IMR-90 (cell line): ENCODE results near the gene PHB1. TPM values are rescaled to one million over a fixed set of nuclear protein-coding genes. Genes with fewer than 3 reads are reported as not detected.

Experiments used
- ATAC-seq: fragments of 200-7000 bp; cut with Tn5 transposase; 2 replicates; pipeline ENCODE4 v1.9.1; 2020; ENCODE audit warnings: low read depth, mild to moderate bottlenecking, moderate library complexity
- BruUV-seq: library from RNA; stranded (reverse); fragments of 400-500 nt; replicated peaks from 2 replicates; lab custom pipeline; 2021; lab: Mats Ljungman, UMichigan
- CTCF ChIA-PET: fragments of 300-600 bp; formaldehyde crosslinking; extraction: SDS; loops from one replicate; lab custom pipeline; 2021; ENCODE audit warnings: antibody characterized with exemption; lab: Yijun Ruan, JAX
- POLR2A ChIA-PET: fragments of 300-600 bp; sonication (Branson Sonifier 250); formaldehyde crosslinking; loops from one replicate; lab custom pipeline; 2022; ENCODE audit warnings: antibody characterized with exemption; ENCODE audit not compliant: unreplicated experiment; lab: Charles Lee
- DNase-seq: peaks from one replicate; pipeline ENCODE4 v3.0.0; 2013
- H2AFZ ChIP-seq: replicated peaks from 2 replicates; pipeline ENCODE3; 2013; ENCODE audit warnings: low read length, mild to moderate bottlenecking; ENCODE audit not compliant: poor library complexity
- H2AK5ac ChIP-seq: 2 replicates; pipeline ENCODE4 v1.6.1; 2013; ENCODE audit warnings: low read depth, low read length, inconsistent platforms
- H2AK9ac ChIP-seq: replicated peaks from 2 replicates; pipeline ENCODE3; 2013; ENCODE audit warnings: mild to moderate bottlenecking, low read depth, low read length, moderate library complexity; ENCODE audit not compliant: poor library complexity
- H2BK120ac ChIP-seq: 2 replicates; pipeline ENCODE4 v1.6.1; 2013; ENCODE audit warnings: low read depth, low read length, inconsistent platforms
- H2BK15ac ChIP-seq: 3 replicates; pipeline ENCODE4 v1.6.1; 2013; ENCODE audit warnings: low read depth, low read length, inconsistent platforms
- H2BK20ac ChIP-seq: 2 replicates; pipeline ENCODE4 v1.6.1; 2013; ENCODE audit warnings: low read depth, mild to moderate bottlenecking, inconsistent platforms, low read length, moderate library complexity
- H2BK5ac ChIP-seq: 2 replicates; pipeline ENCODE4 v1.6.1; 2013; ENCODE audit warnings: mild to moderate bottlenecking, low read depth, low read length, inconsistent platforms; ENCODE audit not compliant: poor library complexity, severe bottlenecking
- H3K14ac ChIP-seq: replicated peaks from 2 replicates; pipeline ENCODE4 v1.6.1; 2013; ENCODE audit warnings: low read depth, low read length, inconsistent platforms
- H3K18ac ChIP-seq: 2 replicates; pipeline ENCODE4 v1.6.1; 2013; ENCODE audit warnings: low read depth, low read length, control low read depth
- H3K23ac ChIP-seq: 2 replicates; pipeline ENCODE4 v1.6.1; 2013; ENCODE audit warnings: low read depth, low read length, inconsistent platforms
- H3K27ac ChIP-seq: 2 replicates; pipeline ENCODE4 v1.5.1; 2013; ENCODE audit warnings: mild to moderate bottlenecking, control low read depth, low read length; ENCODE audit not compliant: insufficient read depth
- H3K27me3 ChIP-seq: 2 replicates; pipeline ENCODE4 v1.6.1; 2013; ENCODE audit warnings: low read length; ENCODE audit not compliant: control insufficient read depth, insufficient read depth
- H3K36me3 ChIP-seq: 2 replicates; pipeline ENCODE4 v1.6.1; 2013; ENCODE audit warnings: low read length, mixed read lengths; ENCODE audit not compliant: control insufficient read depth, insufficient read depth
- H3K4ac ChIP-seq: 2 replicates; pipeline ENCODE4 v1.6.1; 2013; ENCODE audit warnings: low read depth, low read length, inconsistent platforms
- H3K4me1 ChIP-seq: 2 replicates; pipeline ENCODE4 v1.6.1; 2013; ENCODE audit warnings: low read length, mixed read lengths; ENCODE audit not compliant: control insufficient read depth, insufficient read depth
- H3K4me2 ChIP-seq: 2 replicates; pipeline ENCODE4 v1.6.1; 2013; ENCODE audit warnings: low read depth, mild to moderate bottlenecking, control low read depth, low read length, moderate library complexity
- H3K4me3 ChIP-seq: 2 replicates; pipeline ENCODE4 v1.5.1; 2013; ENCODE audit warnings: low read depth, mild to moderate bottlenecking, control low read depth, low read length, moderate library complexity; ENCODE audit not compliant: insufficient read depth
- H3K56ac ChIP-seq: 2 replicates; pipeline ENCODE4 v1.6.1; 2013; ENCODE audit warnings: low read length, inconsistent platforms; ENCODE audit not compliant: insufficient read depth; ENCODE audit errors: extremely low read depth
- H3K79me1 ChIP-seq, 2 experiments: 2 replicates each; pipeline ENCODE4 v1.6.1; 2013; ENCODE audit warnings: low read length in 2 of 2, inconsistent platforms in 1 of 2, low read depth in 1 of 2
- H3K9ac ChIP-seq: 2 replicates; pipeline ENCODE4 v1.6.1; 2013; ENCODE audit warnings: low read depth, low read length, control low read depth
- H3K9me1 ChIP-seq: 2 replicates; pipeline ENCODE4 v1.6.1; 2013; ENCODE audit warnings: low read length, inconsistent platforms; ENCODE audit not compliant: insufficient read depth
- H3K9me3 ChIP-seq: 2 replicates; pipeline ENCODE4 v1.6.1; 2013; ENCODE audit warnings: low read length; ENCODE audit not compliant: control insufficient read depth, insufficient read depth
- H4K20me1 ChIP-seq: 2 replicates; pipeline ENCODE4 v1.6.1; 2013; ENCODE audit warnings: low read length, inconsistent platforms; ENCODE audit not compliant: insufficient read depth
- H4K5ac ChIP-seq: 2 replicates; pipeline ENCODE4 v1.6.1; 2013; ENCODE audit warnings: mild to moderate bottlenecking, low read depth, low read length, control low read depth
- H4K8ac ChIP-seq, 2 experiments: 2 replicates each; pipeline ENCODE4 v1.6.1; 2013; ENCODE audit warnings: low read depth in 2 of 2, low read length in 2 of 2, control low read depth in 1 of 2, inconsistent platforms in 1 of 2
- H4K91ac ChIP-seq: 2 replicates; pipeline ENCODE4 v1.6.1; 2013; ENCODE audit warnings: low read depth, low read length, inconsistent platforms; ENCODE audit not compliant: insufficient read depth
- BHLHE40 ChIP-seq: fragments of 150-350 bp; IDR thresholded peaks from 2 replicates; pipeline ENCODE4 v1.6.1; 2016; ENCODE audit warnings: mild to moderate bottlenecking, low read depth, low read length
- CEBPB ChIP-seq: IDR thresholded peaks from 2 replicates; pipeline ENCODE4 v1.6.1; 2012; ENCODE audit warnings: low read depth, low read length, improper control_type of control experiment
- CHD1 ChIP-seq: IDR thresholded peaks from 2 replicates; pipeline ENCODE4 v1.6.1; 2012; ENCODE audit warnings: low read depth, low read length, improper control_type of control experiment
- CTCF ChIP-seq: conservative IDR thresholded peaks from 2 replicates; pipeline ENCODE4 v1.5.1; 2012; ENCODE audit warnings: mild to moderate bottlenecking, low read depth, low read length, improper control_type of control experiment
- ELK1 ChIP-seq: fragments of 150-350 bp; IDR thresholded peaks from 2 replicates; pipeline ENCODE4 v1.6.1; 2016; ENCODE audit warnings: low read depth, mild to moderate bottlenecking, low read length, moderate library complexity, borderline replicate concordance
- FOS ChIP-seq: fragments of 150-350 bp; IDR thresholded peaks from 2 replicates; pipeline ENCODE4 v1.6.1; 2016; ENCODE audit warnings: low read depth, low read length
- MAFK ChIP-seq: IDR thresholded peaks from 2 replicates; pipeline ENCODE4 v1.6.1; 2012; ENCODE audit warnings: low read depth, low read length, improper control_type of control experiment
- MAZ ChIP-seq: IDR thresholded peaks from 2 replicates; pipeline ENCODE4 v1.6.1; 2012; ENCODE audit warnings: low read depth, mild to moderate bottlenecking, low read length, improper control_type of control experiment, moderate library complexity, borderline replicate concordance
- MXI1 ChIP-seq: IDR thresholded peaks from 2 replicates; pipeline ENCODE4 v1.6.1; 2012; ENCODE audit warnings: low read depth, mild to moderate bottlenecking, low read length, moderate library complexity, borderline replicate concordance
- NFE2L2 ChIP-seq: fragments of 150-350 bp; IDR thresholded peaks from 2 replicates; pipeline ENCODE4 v1.6.1; 2016; ENCODE audit warnings: low read depth, mild to moderate bottlenecking, low read length
- POLR2A ChIP-seq: IDR thresholded peaks from 2 replicates; pipeline ENCODE4 v1.6.1; 2012; ENCODE audit warnings: mild to moderate bottlenecking, low read depth, low read length
- RAD21 ChIP-seq: IDR thresholded peaks from 2 replicates; pipeline ENCODE4 v1.6.1; 2012; ENCODE audit warnings: low read length, improper control_type of control experiment
- RCOR1 ChIP-seq: IDR thresholded peaks from 2 replicates; pipeline ENCODE4 v1.6.1; 2012; ENCODE audit warnings: mild to moderate bottlenecking, low read length, improper control_type of control experiment; ENCODE audit not compliant: insufficient replicate concordance
- RFX5 ChIP-seq: IDR thresholded peaks from 2 replicates; pipeline ENCODE4 v1.8.0; 2012; ENCODE audit warnings: low read depth, mild to moderate bottlenecking, low read length, moderate library complexity
- SMC3 ChIP-seq: fragments of 150-350 bp; IDR thresholded peaks from 2 replicates; pipeline ENCODE4 v1.6.1; 2016; ENCODE audit warnings: low read depth, mild to moderate bottlenecking, antibody characterized with exemption, low read length, moderate library complexity
- WGBS, 2 experiments: methylation state at CpG; one replicate each; pipeline versions ENCODE4 v1.1.5 to v1.1.7; 2013; ENCODE audit warnings: missing lambda C conversion rate in 2 of 2; ENCODE audit not compliant: insufficient read length in 1 of 2; ENCODE audit errors: extremely low coverage in 2 of 2; 5-methylcytosine and 5-hydroxymethylcytosine counted together
- dilution Hi-C: fragments of 300-500 bp; cut with HindIII; formaldehyde crosslinking; loops from one replicate; pipeline ENCODE4 v1.14.3; 2018; ENCODE audit warnings: low sequenced_read_pairs; ENCODE audit not compliant: unreplicated experiment
- in situ Hi-C: fragments of 300-500 bp; cut with MboI; formaldehyde crosslinking; loops from 3 replicates; pipeline ENCODE4 v1.14.3; 2019; ENCODE audit warnings: low sequenced_read_pairs, inconsistent platforms, mixed read lengths
- intact Hi-C: fragments of 100-400 bp; cut with micrococcal nuclease; formaldehyde crosslinking; loops from 2 replicates; pipeline ENCODE4 v1.10.0; 2022
- polyA plus RNA-seq, 3 experiments: library from polyadenylated mRNA; depleted of rRNA; stranded (reverse); fragments of >200 nt; gene quantifications; 2 replicates each; pipeline ENCODE4 v1.2.3, GENCODE V29; 2012; ENCODE audit warnings: low replicate concordance in 1 of 3
- total RNA-seq: library from RNA; depleted of rRNA; stranded (reverse); fragments of >200 nt; gene quantifications from 2 replicates; pipeline ENCODE4 v1.2.3, GENCODE V29; 2012
- TF ChIP-seq, protein P1 (sequence below): fragments of 150-350 bp; IDR thresholded peaks from 2 replicates; pipeline ENCODE4 v1.6.1; 2017; ENCODE audit warnings: mild to moderate bottlenecking, antibody characterized with exemption, low read length, low read depth

The PHB1 gene
- total and polyA plus RNA-seq, 2 of the 4 experiments (the other 2 are of a cell fraction) = 283 to 294 TPM

GRCh38 chr17:49407981-49408501 is 6.6 kb downstream of the PHB1 start:
- Histone ChIP-seq H4K5ac (no peak overlapping the region), H3K79me1 (peaks cover 3 to 6% of the 10 kb centered on the region in 2 experiments; a peak in 2 of 4 replicates), H3K14ac (no peak overlapping the region), H3K4me1 (no peaks in the 10 kb centered on the region), H2BK120ac (no peak overlapping the region), H3K27ac (no peak overlapping the region), H3K4me3 (no peak overlapping the region), H2BK15ac (no peak overlapping the region), H2AK9ac (no peak overlapping the region), H3K9ac (no peak overlapping the region), H2BK5ac (no peak overlapping the region), H3K9me3 (no peaks in the 10 kb centered on the region), H3K27me3 (no peaks in the 10 kb centered on the region), H3K36me3 (peaks cover 61% of the 10 kb centered on the region), H3K23ac (no peak overlapping the region), H2AK5ac (no peak overlapping the region), H3K9me1 (no peaks in the 10 kb centered on the region), H4K91ac (no peak overlapping the region), H4K8ac (no peak overlapping the region), H3K18ac (no peak overlapping the region), H3K4me2 (no peak overlapping the region), H3K4ac (no peak overlapping the region), H2BK20ac (no peak overlapping the region), H4K20me1 (0 out of 2 replicates have a peak, but pooled peaks cover 4% of the 10 kb centered on the region), H2AFZ (peak overlapping the region; percentile 16), H3K56ac (no peak overlapping the region)
- CTCF ChIA-PET = interaction anchor here (0.5 to 1.0 kb wide), 3 partner anchors 101 to 416 kb away, joined by 3 read pairs; no protein-coding TSS in a partner anchor
- no TSS peak for BruUV-seq
- DNase-seq (peak; percentile 56), ATAC-seq (peak; percentile 95)
- WGBS, 2 experiments = 37% methylated on average over 4 of the region's 9 CpGs; no CpG with 5 or more reads in 1 of the 2 experiments
- POLR2A ChIA-PET = no interaction called here
- dilution Hi-C loops (no loop called here), in situ Hi-C loops (no loop called here), intact Hi-C loops (loop anchor here (1.0 kb wide), 1 partner anchor 148 kb away; no protein-coding TSS in a partner anchor)
- TF ChIP-seq CHD1 (no peak), BHLHE40 (no peak), FOS (no peak), RCOR1 (no peak), CEBPB (no peak), RFX5 (no peak), CTCF (peak; percentile 65), SMC3 (peak; percentile 63), MXI1 (no peak), MAZ (no peak), POLR2A (no peak), NFE2L2 (no peak), MAFK (no peak), ELK1 (no peak), RAD21 (peak; percentile 62)
- TF ChIP-seq, protein P1, sequence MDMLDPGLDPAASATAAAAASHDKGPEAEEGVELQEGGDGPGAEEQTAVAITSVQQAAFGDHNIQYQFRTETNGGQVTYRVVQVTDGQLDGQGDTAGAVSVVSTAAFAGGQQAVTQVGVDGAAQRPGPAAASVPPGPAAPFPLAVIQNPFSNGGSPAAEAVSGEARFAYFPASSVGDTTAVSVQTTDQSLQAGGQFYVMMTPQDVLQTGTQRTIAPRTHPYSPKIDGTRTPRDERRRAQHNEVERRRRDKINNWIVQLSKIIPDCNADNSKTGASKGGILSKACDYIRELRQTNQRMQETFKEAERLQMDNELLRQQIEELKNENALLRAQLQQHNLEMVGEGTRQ = no peak
